WTC11 (cell line): ENCODE measurements around the gene SRSF4. TPM values are rescaled to one million over a fixed set of nuclear protein-coding genes. Genes with fewer than 3 reads are reported as not detected.
A peak's percentile ranks its signal among the peaks of the same experiment; 100 is the strongest.

ENCODE experiments used
- ATAC-seq: fragments of 200-7000 bp; cut with Tn5 transposase; 2 replicates; pipeline ENCODE4 v1.10.0; 2021; ENCODE audit warnings: mild to moderate bottlenecking, moderate library complexity
- CTCF ChIA-PET: fragments of 300-600 bp; sonication (Branson Sonifier 250); formaldehyde crosslinking; loops from one replicate; lab custom pipeline; 2021; ENCODE audit warnings: antibody characterized with exemption; lab: Charles Lee
- POLR2A ChIA-PET: fragments of 350-600 bp; sonication (Branson Sonifier 250); formaldehyde crosslinking; loops from one replicate; lab custom pipeline; 2021; ENCODE audit warnings: antibody characterized with exemption; lab: Charles Lee
- DNase-seq: peaks from one replicate; pipeline ENCODE4 v3.0.0; 2021; ENCODE audit warnings: low spot score
- H3K27ac Mint-ChIP-seq: 2 replicates; pipeline ENCODE4 v1.8.0; 2021; ENCODE audit warnings: mixed read lengths
- H3K27me3 Mint-ChIP-seq: 2 replicates; pipeline ENCODE4 v1.8.0; 2021; ENCODE audit warnings: low read depth, mild to moderate bottlenecking, moderate library complexity, mixed read lengths
- H3K36me3 Mint-ChIP-seq: 2 replicates; pipeline ENCODE4 v1.8.0; 2021; ENCODE audit warnings: mixed read lengths
- H3K4me1 Mint-ChIP-seq: 2 replicates; pipeline ENCODE4 v1.8.0; 2022; ENCODE audit warnings: mixed read lengths
- H3K4me3 Mint-ChIP-seq: 2 replicates; pipeline ENCODE4 v1.8.0; 2021; ENCODE audit warnings: mild to moderate bottlenecking, moderate library complexity, mixed read lengths
- H3K9me3 Mint-ChIP-seq: 2 replicates; pipeline ENCODE4 v1.8.0; 2021; ENCODE audit warnings: mixed read lengths
- FOXJ3 ChIP-seq: sonication (generic); formaldehyde crosslinking; IDR thresholded peaks from 2 replicates; pipeline ENCODE4 v1.9.0; 2021; ENCODE audit warnings: missing genetic modification reagents, mild to moderate bottlenecking, borderline replicate concordance
- GTF2I ChIP-seq: fragments of 250-450 bp; sonication (Bioruptor Pico); conservative IDR thresholded peaks from 2 replicates; pipeline ENCODE4 v1.4.0; 2021; ENCODE audit warnings: mild to moderate bottlenecking
- JUN ChIP-seq: sonication (generic); formaldehyde crosslinking; IDR thresholded peaks from 2 replicates; pipeline ENCODE4 v1.8.0; 2023; ENCODE audit warnings: mild to moderate bottlenecking, missing genetic modification reagents
- NFE2L1 ChIP-seq: sonication (generic); formaldehyde crosslinking; IDR thresholded peaks from 2 replicates; pipeline ENCODE4 v1.8.1; 2023; ENCODE audit warnings: missing genetic modification reagents
- OVOL2 ChIP-seq: fragments of 250-450 bp; sonication (Bioruptor Pico); IDR thresholded peaks from 2 replicates; pipeline ENCODE4 v1.9.0; 2021; ENCODE audit warnings: mild to moderate bottlenecking, borderline replicate concordance
- SMAD4 ChIP-seq: sonication (generic); formaldehyde crosslinking; IDR thresholded peaks from 2 replicates; pipeline ENCODE4 v1.8.0; 2022; ENCODE audit warnings: mild to moderate bottlenecking, missing genetic modification reagents
- SOX15 ChIP-seq: fragments of 250-450 bp; sonication (Bioruptor Pico); IDR thresholded peaks from 2 replicates; pipeline ENCODE4 v1.9.0; 2021; ENCODE audit warnings: mild to moderate bottlenecking
- TEAD1 ChIP-seq: sonication (generic); formaldehyde crosslinking; IDR thresholded peaks from 2 replicates; pipeline ENCODE4 v1.8.0; 2022; ENCODE audit warnings: mild to moderate bottlenecking, missing genetic modification reagents
- total RNA-seq: library from RNA; stranded (reverse); gene quantifications from 3 replicates; pipeline ENCODE4 v1.2.3, GENCODE V29; 2021
- TF ChIP-seq, protein P1 (sequence below): sonication (generic); formaldehyde crosslinking; IDR thresholded peaks from 2 replicates; pipeline ENCODE4 v1.8.1; 2022; ENCODE audit warnings: low read depth, missing genetic modification reagents, borderline replicate concordance
- TF ChIP-seq, protein P2 (sequence below): fragments of 250-450 bp; sonication (Bioruptor Pico); IDR thresholded peaks from 2 replicates; pipeline ENCODE4 v1.9.0; 2021; ENCODE audit warnings: moderate library complexity, mild to moderate bottlenecking, inconsistent platforms, borderline replicate concordance
- TF ChIP-seq, protein P3 (sequence below): fragments of 250-450 bp; sonication (Bioruptor Pico); IDR thresholded peaks from 2 replicates; pipeline ENCODE4 v1.9.0; 2021; ENCODE audit warnings: mild to moderate bottlenecking
- TF ChIP-seq, protein P4 (sequence below): sonication (generic); formaldehyde crosslinking; IDR thresholded peaks from 2 replicates; pipeline ENCODE4 v1.8.0; 2022; ENCODE audit warnings: mild to moderate bottlenecking, missing genetic modification reagents
- TF ChIP-seq, protein P5 (sequence below): sonication (generic); formaldehyde crosslinking; IDR thresholded peaks from 2 replicates; pipeline ENCODE4 v1.8.1; 2022; ENCODE audit warnings: low read depth, mild to moderate bottlenecking, moderate library complexity, missing genetic modification reagents, borderline replicate concordance
- TF ChIP-seq, protein P6 (sequence below): sonication (generic); formaldehyde crosslinking; IDR thresholded peaks from 2 replicates; pipeline ENCODE4 v1.8.1; 2022; ENCODE audit warnings: mild to moderate bottlenecking, missing genetic modification reagents, moderate library complexity, borderline replicate concordance
- TF ChIP-seq, protein P7 (sequence below): sonication (generic); formaldehyde crosslinking; conservative IDR thresholded peaks from 2 replicates; pipeline ENCODE4 v1.8.1; 2022; ENCODE audit warnings: mild to moderate bottlenecking, missing genetic modification reagents
- TF ChIP-seq, protein P8 (sequence below): sonication (generic); formaldehyde crosslinking; IDR thresholded peaks from 2 replicates; pipeline ENCODE4 v1.8.0; 2023; ENCODE audit warnings: mild to moderate bottlenecking, missing genetic modification reagents
- TF ChIP-seq, protein P9 (sequence below): sonication (generic); formaldehyde crosslinking; IDR thresholded peaks from 2 replicates; pipeline ENCODE4 v1.8.1; 2023; ENCODE audit warnings: mild to moderate bottlenecking, missing genetic modification reagents, borderline replicate concordance

Gene SRSF4
- total RNA-seq, 1 experiment from 2014 or later = 99.9 TPM

DNA sequence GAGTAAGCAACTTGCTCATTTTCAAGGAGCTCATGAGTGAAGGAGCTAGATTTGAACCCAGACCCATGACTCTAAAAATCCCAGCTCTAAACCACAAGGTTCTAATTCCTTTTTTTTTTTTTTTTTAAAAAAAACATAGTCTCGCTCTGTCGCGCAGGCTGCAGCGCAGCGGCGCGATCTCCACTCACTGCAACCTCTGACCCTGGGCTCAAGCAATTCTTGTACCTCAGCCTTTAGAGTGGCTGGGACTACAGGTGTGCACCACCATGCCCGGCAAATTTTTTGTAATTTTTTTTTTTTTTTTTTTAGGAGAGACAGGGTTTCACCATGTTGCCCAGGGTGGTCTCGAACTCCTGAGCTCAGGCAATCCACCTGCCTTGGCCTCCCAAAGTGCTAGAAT, 13.8 kb downstream of the SRSF4 start:
- H3K4me3 Mint-ChIP-seq = no peak overlapping the region
- H3K27me3 Mint-ChIP-seq = no peaks in the 10 kb centered on the region
- peaks cover 88% of the 10 kb centered on the region for H3K4me1 Mint-ChIP-seq
- no peaks in the 10 kb centered on the region for H3K9me3 Mint-ChIP-seq
- ATAC-seq = no peak
- ChIA-PET POLR2A (interaction anchor here (0.6 to 1.4 kb wide), 4 partner anchors 14 to 45 kb away, joined by 3 to 8 read pairs (median 4); partner anchors contain the start of genes SRSF4 and TMEM200B), CTCF (interaction anchor here (1.0 to 2.8 kb wide), 3 partner anchors 14 to 276 kb away, joined by 3 to 15 read pairs (median 7); partner anchors contain the start of gene SRSF4)
- TF ChIP-seq, protein P1, sequence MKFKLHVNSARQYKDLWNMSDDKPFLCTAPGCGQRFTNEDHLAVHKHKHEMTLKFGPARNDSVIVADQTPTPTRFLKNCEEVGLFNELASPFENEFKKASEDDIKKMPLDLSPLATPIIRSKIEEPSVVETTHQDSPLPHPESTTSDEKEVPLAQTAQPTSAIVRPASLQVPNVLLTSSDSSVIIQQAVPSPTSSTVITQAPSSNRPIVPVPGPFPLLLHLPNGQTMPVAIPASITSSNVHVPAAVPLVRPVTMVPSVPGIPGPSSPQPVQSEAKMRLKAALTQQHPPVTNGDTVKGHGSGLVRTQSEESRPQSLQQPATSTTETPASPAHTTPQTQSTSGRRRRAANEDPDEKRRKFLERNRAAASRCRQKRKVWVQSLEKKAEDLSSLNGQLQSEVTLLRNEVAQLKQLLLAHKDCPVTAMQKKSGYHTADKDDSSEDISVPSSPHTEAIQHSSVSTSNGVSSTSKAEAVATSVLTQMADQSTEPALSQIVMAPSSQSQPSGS (CRISPR knock-in tag) = no peak
- TF ChIP-seq, protein P2, sequence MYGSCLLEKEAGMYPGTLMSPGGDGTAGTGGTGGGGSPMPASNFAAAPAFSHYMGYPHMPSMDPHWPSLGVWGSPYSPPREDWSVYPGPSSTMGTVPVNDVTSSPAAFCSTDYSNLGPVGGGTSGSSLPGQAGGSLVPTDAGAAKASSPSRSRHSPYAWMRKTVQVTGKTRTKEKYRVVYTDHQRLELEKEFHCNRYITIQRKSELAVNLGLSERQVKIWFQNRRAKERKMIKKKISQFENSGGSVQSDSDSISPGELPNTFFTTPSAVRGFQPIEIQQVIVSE (CRISPR knock-in tag) = no peak
- TF ChIP-seq OVOL2 (CRISPR knock-in tag) = no peak
- TF ChIP-seq, protein P3, sequence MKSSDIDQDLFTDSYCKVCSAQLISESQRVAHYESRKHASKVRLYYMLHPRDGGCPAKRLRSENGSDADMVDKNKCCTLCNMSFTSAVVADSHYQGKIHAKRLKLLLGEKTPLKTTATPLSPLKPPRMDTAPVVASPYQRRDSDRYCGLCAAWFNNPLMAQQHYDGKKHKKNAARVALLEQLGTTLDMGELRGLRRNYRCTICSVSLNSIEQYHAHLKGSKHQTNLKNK (CRISPR knock-in tag) = no peak
- TF ChIP-seq NFE2L1 (CRISPR knock-in tag) = no peak
- TF ChIP-seq, protein P4, sequence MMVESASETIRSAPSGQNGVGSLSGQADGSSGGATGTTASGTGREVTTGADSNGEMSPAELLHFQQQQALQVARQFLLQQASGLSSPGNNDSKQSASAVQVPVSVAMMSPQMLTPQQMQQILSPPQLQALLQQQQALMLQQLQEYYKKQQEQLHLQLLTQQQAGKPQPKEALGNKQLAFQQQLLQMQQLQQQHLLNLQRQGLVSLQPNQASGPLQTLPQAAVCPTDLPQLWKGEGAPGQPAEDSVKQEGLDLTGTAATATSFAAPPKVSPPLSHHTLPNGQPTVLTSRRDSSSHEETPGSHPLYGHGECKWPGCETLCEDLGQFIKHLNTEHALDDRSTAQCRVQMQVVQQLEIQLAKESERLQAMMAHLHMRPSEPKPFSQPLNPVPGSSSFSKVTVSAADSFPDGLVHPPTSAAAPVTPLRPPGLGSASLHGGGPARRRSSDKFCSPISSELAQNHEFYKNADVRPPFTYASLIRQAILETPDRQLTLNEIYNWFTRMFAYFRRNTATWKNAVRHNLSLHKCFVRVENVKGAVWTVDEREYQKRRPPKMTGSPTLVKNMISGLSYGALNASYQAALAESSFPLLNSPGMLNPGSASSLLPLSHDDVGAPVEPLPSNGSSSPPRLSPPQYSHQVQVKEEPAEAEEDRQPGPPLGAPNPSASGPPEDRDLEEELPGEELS (CRISPR knock-in tag) = no peak
- TF ChIP-seq, protein P5, sequence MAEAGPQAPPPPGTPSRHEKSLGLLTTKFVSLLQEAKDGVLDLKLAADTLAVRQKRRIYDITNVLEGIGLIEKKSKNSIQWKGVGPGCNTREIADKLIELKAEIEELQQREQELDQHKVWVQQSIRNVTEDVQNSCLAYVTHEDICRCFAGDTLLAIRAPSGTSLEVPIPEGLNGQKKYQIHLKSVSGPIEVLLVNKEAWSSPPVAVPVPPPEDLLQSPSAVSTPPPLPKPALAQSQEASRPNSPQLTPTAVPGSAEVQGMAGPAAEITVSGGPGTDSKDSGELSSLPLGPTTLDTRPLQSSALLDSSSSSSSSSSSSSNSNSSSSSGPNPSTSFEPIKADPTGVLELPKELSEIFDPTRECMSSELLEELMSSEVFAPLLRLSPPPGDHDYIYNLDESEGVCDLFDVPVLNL (CRISPR knock-in tag) = no peak
- TF ChIP-seq TEAD1 (CRISPR knock-in tag) = no peak
- TF ChIP-seq, protein P6, sequence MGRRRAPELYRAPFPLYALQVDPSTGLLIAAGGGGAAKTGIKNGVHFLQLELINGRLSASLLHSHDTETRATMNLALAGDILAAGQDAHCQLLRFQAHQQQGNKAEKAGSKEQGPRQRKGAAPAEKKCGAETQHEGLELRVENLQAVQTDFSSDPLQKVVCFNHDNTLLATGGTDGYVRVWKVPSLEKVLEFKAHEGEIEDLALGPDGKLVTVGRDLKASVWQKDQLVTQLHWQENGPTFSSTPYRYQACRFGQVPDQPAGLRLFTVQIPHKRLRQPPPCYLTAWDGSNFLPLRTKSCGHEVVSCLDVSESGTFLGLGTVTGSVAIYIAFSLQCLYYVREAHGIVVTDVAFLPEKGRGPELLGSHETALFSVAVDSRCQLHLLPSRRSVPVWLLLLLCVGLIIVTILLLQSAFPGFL (CRISPR knock-in tag) = no peak
- TF ChIP-seq JUN (CRISPR knock-in tag) = no peak
- TF ChIP-seq, protein P7, sequence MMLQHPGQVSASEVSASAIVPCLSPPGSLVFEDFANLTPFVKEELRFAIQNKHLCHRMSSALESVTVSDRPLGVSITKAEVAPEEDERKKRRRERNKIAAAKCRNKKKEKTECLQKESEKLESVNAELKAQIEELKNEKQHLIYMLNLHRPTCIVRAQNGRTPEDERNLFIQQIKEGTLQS = no peak
- DNase-seq = no peak
- no peak overlapping the region for H3K27ac Mint-ChIP-seq
- H3K36me3 Mint-ChIP-seq = peaks cover 18% of the 10 kb centered on the region

DNA sequence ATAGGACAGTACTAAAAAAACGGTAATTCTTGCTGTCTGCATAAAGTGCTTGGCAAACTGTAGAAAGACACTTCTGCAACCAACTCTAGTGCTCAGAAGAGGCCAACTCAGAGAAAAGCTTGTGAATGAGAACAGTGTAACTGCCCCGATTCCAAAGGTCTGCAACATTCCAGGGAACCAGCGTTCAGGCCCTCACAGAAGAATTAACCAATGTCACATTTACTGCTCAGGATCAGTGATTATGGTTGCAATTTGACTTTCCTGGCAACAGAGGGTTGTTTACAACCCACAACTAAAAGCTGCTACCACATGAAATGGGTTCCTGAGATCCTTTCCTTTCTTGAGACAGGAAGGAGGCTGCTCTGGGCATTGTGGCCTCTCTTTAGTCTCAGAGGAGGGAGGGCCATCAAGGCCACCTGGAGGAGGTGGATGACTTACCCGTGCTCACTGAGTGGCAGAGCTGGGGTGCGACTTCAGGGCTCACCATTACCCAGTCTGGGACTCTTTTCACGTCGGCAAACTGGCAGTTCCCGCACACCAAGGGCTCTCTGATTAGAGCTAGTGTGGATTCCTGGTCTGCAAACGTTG, 15.3 kb downstream of the SRSF4 start:
- ChIA-PET POLR2A (interaction anchor here (1.4 kb wide), 1 partner anchor 42 kb away, joined by 5 read pairs; the partner anchor contains the start of gene TMEM200B), CTCF (interaction anchor here (0.6 to 2.8 kb wide), 7 partner anchors 15 to 292 kb away, joined by 3 to 15 read pairs (median 6); partner anchors contain the start of gene SRSF4)
- peaks cover 88% of the 10 kb centered on the region for H3K4me1 Mint-ChIP-seq
- H3K4me3 Mint-ChIP-seq = no peak overlapping the region
- peaks cover 14% of the 10 kb centered on the region; the same call in 1 of the 2 replicates for H3K36me3 Mint-ChIP-seq
- no peak for DNase-seq
- H3K27me3 Mint-ChIP-seq = no peaks in the 10 kb centered on the region
- H3K9me3 Mint-ChIP-seq = no peaks in the 10 kb centered on the region
- H3K27ac Mint-ChIP-seq = peak overlapping the region; percentile 96
- peak; percentile 18; the same call in 1 of the 2 replicates for ATAC-seq
- no peak for TF ChIP-seq FOXJ3 (CRISPR knock-in tag)
- TF ChIP-seq SOX15 (CRISPR knock-in tag) = no peak
- no peak for TF ChIP-seq SMAD4 (CRISPR knock-in tag)
- TF ChIP-seq, protein P8, sequence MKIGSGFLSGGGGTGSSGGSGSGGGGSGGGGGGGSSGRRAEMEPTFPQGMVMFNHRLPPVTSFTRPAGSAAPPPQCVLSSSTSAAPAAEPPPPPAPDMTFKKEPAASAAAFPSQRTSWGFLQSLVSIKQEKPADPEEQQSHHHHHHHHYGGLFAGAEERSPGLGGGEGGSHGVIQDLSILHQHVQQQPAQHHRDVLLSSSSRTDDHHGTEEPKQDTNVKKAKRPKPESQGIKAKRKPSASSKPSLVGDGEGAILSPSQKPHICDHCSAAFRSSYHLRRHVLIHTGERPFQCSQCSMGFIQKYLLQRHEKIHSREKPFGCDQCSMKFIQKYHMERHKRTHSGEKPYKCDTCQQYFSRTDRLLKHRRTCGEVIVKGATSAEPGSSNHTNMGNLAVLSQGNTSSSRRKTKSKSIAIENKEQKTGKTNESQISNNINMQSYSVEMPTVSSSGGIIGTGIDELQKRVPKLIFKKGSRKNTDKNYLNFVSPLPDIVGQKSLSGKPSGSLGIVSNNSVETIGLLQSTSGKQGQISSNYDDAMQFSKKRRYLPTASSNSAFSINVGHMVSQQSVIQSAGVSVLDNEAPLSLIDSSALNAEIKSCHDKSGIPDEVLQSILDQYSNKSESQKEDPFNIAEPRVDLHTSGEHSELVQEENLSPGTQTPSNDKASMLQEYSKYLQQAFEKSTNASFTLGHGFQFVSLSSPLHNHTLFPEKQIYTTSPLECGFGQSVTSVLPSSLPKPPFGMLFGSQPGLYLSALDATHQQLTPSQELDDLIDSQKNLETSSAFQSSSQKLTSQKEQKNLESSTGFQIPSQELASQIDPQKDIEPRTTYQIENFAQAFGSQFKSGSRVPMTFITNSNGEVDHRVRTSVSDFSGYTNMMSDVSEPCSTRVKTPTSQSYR (CRISPR knock-in tag) = no peak
- TF ChIP-seq, protein P9, sequence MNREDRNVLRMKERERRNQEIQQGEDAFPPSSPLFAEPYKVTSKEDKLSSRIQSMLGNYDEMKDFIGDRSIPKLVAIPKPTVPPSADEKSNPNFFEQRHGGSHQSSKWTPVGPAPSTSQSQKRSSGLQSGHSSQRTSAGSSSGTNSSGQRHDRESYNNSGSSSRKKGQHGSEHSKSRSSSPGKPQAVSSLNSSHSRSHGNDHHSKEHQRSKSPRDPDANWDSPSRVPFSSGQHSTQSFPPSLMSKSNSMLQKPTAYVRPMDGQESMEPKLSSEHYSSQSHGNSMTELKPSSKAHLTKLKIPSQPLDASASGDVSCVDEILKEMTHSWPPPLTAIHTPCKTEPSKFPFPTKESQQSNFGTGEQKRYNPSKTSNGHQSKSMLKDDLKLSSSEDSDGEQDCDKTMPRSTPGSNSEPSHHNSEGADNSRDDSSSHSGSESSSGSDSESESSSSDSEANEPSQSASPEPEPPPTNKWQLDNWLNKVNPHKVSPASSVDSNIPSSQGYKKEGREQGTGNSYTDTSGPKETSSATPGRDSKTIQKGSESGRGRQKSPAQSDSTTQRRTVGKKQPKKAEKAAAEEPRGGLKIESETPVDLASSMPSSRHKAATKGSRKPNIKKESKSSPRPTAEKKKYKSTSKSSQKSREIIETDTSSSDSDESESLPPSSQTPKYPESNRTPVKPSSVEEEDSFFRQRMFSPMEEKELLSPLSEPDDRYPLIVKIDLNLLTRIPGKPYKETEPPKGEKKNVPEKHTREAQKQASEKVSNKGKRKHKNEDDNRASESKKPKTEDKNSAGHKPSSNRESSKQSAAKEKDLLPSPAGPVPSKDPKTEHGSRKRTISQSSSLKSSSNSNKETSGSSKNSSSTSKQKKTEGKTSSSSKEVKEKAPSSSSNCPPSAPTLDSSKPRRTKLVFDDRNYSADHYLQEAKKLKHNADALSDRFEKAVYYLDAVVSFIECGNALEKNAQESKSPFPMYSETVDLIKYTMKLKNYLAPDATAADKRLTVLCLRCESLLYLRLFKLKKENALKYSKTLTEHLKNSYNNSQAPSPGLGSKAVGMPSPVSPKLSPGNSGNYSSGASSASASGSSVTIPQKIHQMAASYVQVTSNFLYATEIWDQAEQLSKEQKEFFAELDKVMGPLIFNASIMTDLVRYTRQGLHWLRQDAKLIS (CRISPR knock-in tag) = no peak
- TF ChIP-seq GTF2I (CRISPR knock-in tag) = no peak
